Cerebellar cortex (tissue), 1 donor: Measurements from ENCODE around the gene GPRIN3.
A peak's percentile ranks its signal among the peaks of the same experiment; 100 is the strongest.

Source experiments
- DNase-seq: peaks from one replicate; pipeline ENCODE4 v3.0.0-alpha.2; 2015; ENCODE audit warnings: low spot score

The GPRIN3 gene

DNA sequence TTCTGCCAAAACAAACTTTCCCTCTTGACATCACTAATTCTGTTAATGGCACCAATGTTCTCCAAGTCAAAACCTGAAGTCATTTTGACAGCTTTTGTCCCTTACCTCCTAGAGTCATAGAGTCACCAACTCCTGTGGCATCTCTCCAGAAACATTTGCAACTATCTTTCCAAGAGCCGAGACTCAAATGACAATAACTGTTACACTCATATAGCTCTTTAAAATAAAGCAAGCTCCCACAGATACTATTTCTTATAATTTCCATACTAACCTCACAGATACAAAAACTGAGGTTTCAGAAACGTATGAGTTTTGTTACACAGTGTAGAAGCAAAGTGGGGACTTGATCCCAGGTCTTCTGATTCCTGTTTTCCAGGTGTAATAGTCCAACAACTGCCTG, 18.3 kb downstream of the GPRIN3 start:
- no peak for DNase-seq

- DNase-seq, result no peak
Measured at GRCh38 chr4:89288430-89288829, 19.2 kb downstream of the GPRIN3 start.

DNA sequence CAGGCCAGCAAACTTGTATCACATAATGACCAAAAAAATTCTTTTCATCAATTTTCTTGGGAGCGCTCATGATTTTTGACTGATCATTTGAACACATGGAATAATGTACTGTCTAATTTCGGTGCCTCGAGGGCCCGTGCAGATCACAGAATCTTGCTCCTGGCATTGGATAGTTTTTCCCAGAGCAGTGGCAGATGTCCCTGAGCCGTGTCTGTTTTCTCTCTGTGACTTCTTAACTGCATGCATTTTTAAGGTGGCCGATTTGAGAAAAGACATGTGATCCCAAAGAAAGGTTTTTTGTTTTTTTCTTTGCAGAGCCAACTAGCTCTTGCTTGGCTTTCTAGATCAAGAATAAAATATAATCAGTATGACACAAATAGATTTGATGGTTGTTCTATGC, 19.7 kb downstream of the GPRIN3 start:
- DNase-seq, result peak; percentile 77

GRCh38 chr4:89285745-89286144, 21.9 kb downstream of the GPRIN3 start:
- no peak for DNase-seq

GRCh38 chr4:89284828-89285227, 22.8 kb downstream of the GPRIN3 start:
- no peak for DNase-seq

GRCh38 chr4:89284020-89284424, 23.6 kb downstream of the GPRIN3 start:
- DNase-seq, result peak; percentile 93

GRCh38 chr4:89283226-89284009, 24.2 kb downstream of the GPRIN3 start:
- no peak for DNase-seq

- no peak for DNase-seq
Measured at GRCh38 chr4:89279385-89279784, 28.2 kb downstream of the GPRIN3 start.

- no peak for DNase-seq
Measured at GRCh38 chr4:89277412-89277811, 30.2 kb downstream of the GPRIN3 start.

DNA sequence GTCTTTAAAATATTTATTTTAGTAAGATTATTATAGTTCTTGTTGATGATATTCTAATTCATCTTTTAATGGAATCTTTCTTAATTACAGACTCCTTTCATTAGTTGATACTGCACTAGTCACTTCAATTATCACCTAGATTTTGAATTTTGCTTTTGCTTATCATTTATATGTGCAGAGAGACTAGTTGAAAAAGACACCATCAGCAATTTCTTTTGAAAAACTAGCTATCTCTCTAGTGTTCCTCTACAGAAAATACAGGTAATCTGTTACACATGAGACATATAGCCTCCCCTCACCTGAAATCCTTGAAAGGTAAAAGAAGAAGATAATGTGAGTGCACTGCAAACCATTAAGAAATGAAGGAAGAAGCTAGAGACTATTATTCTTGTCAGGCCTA, 31.3 kb downstream of the GPRIN3 start:
- DNase-seq, result no peak

DNA sequence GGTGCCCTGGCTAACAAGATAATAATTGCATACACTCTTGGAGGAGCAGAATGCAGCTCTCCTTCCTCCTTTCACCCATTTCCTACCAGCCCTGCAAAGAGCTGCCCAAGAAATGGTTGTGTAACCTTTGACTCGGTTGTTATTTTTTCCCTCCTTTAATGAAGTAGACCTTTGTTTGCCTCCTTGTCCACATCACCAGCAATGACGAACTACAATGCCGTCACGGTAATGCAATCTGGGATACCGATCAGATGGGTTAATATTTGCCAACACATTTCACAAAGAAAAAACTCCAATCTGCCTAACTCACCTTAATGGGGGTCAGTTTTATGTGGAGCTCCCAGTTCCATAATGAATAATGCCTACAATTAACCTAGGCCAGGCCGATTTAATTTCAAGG, 32.0 kb downstream of the GPRIN3 start:
- no peak for DNase-seq

- DNase-seq, result no peak
Measured at GRCh38 chr4:89273741-89274141, 33.9 kb downstream of the GPRIN3 start.

GRCh38 chr4:89270792-89271191, 36.8 kb downstream of the GPRIN3 start:
- no peak for DNase-seq

- DNase-seq, result no peak
Measured at GRCh38 chr4:89269121-89269666, 38.4 kb downstream of the GPRIN3 start.

DNA sequence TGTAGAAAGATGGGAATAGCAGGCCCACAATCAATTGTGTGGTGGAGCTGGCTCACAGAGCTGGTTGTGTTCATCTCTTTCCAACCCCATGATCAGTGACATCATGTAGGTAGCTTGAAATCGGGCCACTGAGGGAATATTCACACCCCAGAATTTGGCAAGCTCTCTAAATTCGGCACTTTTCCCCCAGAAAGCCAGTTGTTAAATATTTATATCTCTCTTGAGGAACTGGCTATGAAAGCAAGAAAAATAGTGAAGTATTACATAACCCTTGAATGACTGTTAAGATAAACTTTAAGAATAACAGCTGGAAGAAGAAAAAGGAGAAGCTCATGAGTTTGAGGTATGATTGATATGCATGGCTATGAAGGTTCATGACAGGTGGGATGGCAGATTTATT, 38.9 kb downstream of the GPRIN3 start:
- DNase-seq, result no peak

- no peak for DNase-seq
Measured at GRCh38 chr4:89267846-89268245, 39.8 kb downstream of the GPRIN3 start.

GRCh38 chr4:89267392-89267791, 40.2 kb downstream of the GPRIN3 start:
- no peak for DNase-seq

DNA sequence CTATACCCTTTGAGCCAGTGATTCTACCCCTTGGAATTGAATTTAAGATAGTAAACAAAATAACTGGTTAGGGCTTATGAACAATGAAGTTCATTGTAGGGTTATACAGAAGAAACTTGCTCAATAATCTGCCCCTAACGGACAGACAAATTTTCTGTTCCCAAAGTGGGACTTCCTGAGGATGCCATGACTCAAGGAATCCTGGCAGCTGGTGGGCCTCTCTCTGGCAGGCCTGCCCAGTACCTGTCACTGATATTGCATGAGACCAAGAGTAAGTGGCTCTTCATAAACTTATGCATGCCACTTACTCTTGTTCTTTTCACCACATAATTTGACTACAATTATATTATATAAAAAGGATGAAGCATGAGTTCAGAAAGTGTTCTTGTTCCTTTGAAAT, 41.5 kb downstream of the GPRIN3 start:
- DNase-seq, result no peak

DNA sequence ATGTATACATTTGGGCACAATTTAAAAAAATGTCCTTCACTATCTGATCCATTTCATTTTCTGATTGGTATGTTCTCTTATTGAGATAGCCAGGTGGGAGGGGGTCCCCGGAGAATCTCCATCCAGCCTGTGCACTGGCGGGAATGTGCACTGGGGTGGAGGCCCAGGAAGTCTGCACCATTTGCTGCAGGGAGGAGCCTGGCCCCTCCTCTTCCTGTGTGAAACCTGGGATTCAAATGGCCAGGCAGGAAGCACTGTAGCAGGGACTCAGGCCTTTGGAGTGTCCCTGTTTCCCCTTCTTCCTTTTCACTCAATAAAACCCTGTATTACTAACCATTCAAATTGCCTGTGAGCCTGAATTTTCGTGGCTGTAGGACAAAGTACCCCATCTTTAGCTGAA, 44.3 kb downstream of the GPRIN3 start:
- DNase-seq, result no peak

- DNase-seq, result peak; percentile 41
Measured at GRCh38 chr4:89259301-89260028, 48.1 kb downstream of the GPRIN3 start.

DNA sequence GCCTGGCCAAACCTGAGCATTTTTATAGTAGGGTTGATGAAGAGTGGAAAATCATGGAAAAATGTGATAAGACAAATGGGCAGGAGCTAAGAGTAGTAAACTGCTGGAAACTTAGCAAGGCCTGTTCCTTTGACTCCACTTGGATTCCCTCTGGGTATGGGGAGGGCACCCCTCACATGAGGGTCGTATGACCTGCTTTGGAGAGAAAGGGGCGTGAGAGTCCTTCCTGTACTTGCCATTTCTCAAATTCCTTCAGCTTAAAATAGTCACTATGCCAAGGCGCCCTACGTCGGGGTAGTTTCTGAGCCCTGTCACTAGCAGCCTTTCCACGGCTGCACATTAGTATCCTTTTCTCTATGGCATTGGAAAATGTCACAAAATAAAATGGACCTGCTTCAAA, 49.1 kb downstream of the GPRIN3 start:
- DNase-seq, result no peak

GRCh38 chr4:89257376-89257775, 50.2 kb downstream of the GPRIN3 start:
- DNase-seq, result peak; percentile 54

- peak; percentile 64 for DNase-seq
Measured at GRCh38 chr4:89256203-89256800, 51.3 kb downstream of the GPRIN3 start.
